Vagina (tissue), 2 donors: ENCODE data around the gene ADARB2. TPM values are rescaled to one million over a fixed set of nuclear protein-coding genes. Genes with fewer than 3 reads are reported as not detected.

Experiments
- DNase-seq, 2 donors: peaks; one replicate each; pipeline ENCODE4 v3.0.0-alpha.2; 2017; ENCODE audit errors: extremely low spot score in 2 of 2
- H3K27ac ChIP-seq: fragments of 200-600 bp; sonication (generic); one replicate; pipeline ENCODE4 v1.5.1; 2019
- H3K27me3 ChIP-seq: fragments of 200-600 bp; sonication (generic); one replicate; pipeline ENCODE4 v1.5.1; 2019
- H3K36me3 ChIP-seq, 2 donors: fragments of 200-600 bp; sonication (generic); one replicate each; pipeline ENCODE4 v1.5.1; 2017 to 2019
- H3K4me1 ChIP-seq: fragments of 200-600 bp; sonication (generic); one replicate; pipeline ENCODE4 v1.5.1; 2019
- H3K4me3 ChIP-seq, 2 donors: fragments of 200-600 bp; sonication (generic); 1 replicate in 1 of 2; 2 replicates in 1 of 2; pipeline ENCODE4 v1.5.1; 2016 to 2019
- H3K9me3 ChIP-seq: fragments of 200-600 bp; sonication (generic); one replicate; pipeline ENCODE4 v1.5.1; 2019
- POLR2A ChIP-seq, 2 donors: fragments of 450-650 bp; IDR thresholded peaks; one replicate each; pipeline ENCODE4 v1.6.1; 2017; ENCODE audit warnings: antibody characterized with exemption in 2 of 2, mild to moderate bottlenecking in 2 of 2, moderate library complexity in 2 of 2
- POLR2AphosphoS5 ChIP-seq, 2 donors: sonication (generic); formaldehyde crosslinking; IDR thresholded peaks; one replicate each; pipeline ENCODE4 v1.9.0; 2017; ENCODE audit warnings: antibody characterized with exemption in 2 of 2, mild to moderate bottlenecking in 2 of 2, low read depth in 1 of 2; ENCODE audit not compliant: insufficient read depth in 1 of 2
- intact Hi-C: fragments of 100-400 bp; cut with DNase I; formaldehyde crosslinking; loops from one replicate; pipeline ENCODE4 v1.15.1; 2023
- total RNA-seq: library from RNA; depleted of rRNA; stranded (reverse); fragments of >200 nt; gene quantifications from one replicate; pipeline ENCODE4 v1.2.3, GENCODE V29; 2016
- TF ChIP-seq, protein P1 (sequence below), 3 experiments: fragments of 450-650 bp in 2 of 3; fragments of 200-600 bp in 1 of 3; sonication (generic) in 1 of 3; IDR thresholded peaks; one replicate each; pipeline ENCODE4 v1.5.1; 2017 to 2019; ENCODE audit warnings: antibody characterized with exemption in 3 of 3, mild to moderate bottlenecking in 2 of 3, moderate library complexity in 2 of 3

Gene ADARB2
- total RNA-seq, 1 donor from 2014 or later, result 3.4 TPM

DNA sequence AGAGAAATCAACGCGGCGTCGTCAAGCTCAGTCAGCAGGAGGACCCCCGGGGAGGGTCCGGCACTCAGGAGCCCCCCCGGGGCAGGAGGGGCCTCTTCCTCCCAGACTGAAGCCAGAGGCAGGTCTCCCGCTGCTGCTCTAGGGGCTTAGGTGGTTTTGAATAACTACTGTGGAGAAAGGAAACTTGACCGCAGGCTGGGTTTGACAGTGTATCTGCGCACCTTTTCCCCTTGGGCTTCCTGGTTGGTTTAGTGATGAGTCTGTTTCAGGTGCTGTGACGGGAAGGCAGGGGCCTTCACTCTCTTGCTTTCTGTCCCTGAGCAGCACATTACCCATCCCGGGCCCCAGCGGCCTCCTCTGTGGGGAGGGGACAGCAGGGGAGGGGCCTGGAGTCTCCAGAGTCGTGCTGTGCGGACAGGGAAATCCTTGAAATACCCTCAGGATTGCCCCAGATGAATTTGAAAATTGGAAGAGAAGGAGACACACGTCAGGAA is 262.2 kb downstream of the ADARB2 start:
- H3K9me3 ChIP-seq, result no peaks in the 10 kb centered on the region
- no peak overlapping the region for H3K27ac ChIP-seq
- H3K4me1 ChIP-seq, result no peaks in the 10 kb centered on the region
- no peak for DNase-seq
- H3K27me3 ChIP-seq, result no peaks in the 10 kb centered on the region
- TF ChIP-seq POLR2AphosphoS5 (IDR thresholded peaks at IDR 0.05; ENCODE audit: insufficient read depth in 1 of 2, low read depth in 1 of 2) (no peak), POLR2A (IDR thresholded peaks at IDR 0.05) (no peak)
- TF ChIP-seq, protein P1, sequence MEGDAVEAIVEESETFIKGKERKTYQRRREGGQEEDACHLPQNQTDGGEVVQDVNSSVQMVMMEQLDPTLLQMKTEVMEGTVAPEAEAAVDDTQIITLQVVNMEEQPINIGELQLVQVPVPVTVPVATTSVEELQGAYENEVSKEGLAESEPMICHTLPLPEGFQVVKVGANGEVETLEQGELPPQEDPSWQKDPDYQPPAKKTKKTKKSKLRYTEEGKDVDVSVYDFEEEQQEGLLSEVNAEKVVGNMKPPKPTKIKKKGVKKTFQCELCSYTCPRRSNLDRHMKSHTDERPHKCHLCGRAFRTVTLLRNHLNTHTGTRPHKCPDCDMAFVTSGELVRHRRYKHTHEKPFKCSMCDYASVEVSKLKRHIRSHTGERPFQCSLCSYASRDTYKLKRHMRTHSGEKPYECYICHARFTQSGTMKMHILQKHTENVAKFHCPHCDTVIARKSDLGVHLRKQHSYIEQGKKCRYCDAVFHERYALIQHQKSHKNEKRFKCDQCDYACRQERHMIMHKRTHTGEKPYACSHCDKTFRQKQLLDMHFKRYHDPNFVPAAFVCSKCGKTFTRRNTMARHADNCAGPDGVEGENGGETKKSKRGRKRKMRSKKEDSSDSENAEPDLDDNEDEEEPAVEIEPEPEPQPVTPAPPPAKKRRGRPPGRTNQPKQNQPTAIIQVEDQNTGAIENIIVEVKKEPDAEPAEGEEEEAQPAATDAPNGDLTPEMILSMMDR (IDR thresholded peaks at IDR 0.05), result no peak
- no peak overlapping the region for H3K4me3 ChIP-seq
- H3K36me3 ChIP-seq, result no peaks in the 10 kb centered on the region
- intact Hi-C loops, result no loop called here

GRCh38 chr10:1474376-1475097 is 262.8 kb downstream of the ADARB2 start:
- TF ChIP-seq, protein P1 (IDR thresholded peaks at IDR 0.05), result no peak
- TF ChIP-seq POLR2A (IDR thresholded peaks at IDR 0.05), result no peak
- no peak for TF ChIP-seq POLR2AphosphoS5 (IDR thresholded peaks at IDR 0.05; ENCODE audit: insufficient read depth in 1 of 2, low read depth in 1 of 2)
- Histone ChIP-seq H3K27ac (no peak overlapping the region), H3K36me3 (no peaks in the 10 kb centered on the region), H3K27me3 (no peaks in the 10 kb centered on the region), H3K4me3 (no peak overlapping the region), H3K4me1 (no peaks in the 10 kb centered on the region), H3K9me3 (no peaks in the 10 kb centered on the region)
- intact Hi-C loops, result no loop called here
- no peak for DNase-seq

DNA sequence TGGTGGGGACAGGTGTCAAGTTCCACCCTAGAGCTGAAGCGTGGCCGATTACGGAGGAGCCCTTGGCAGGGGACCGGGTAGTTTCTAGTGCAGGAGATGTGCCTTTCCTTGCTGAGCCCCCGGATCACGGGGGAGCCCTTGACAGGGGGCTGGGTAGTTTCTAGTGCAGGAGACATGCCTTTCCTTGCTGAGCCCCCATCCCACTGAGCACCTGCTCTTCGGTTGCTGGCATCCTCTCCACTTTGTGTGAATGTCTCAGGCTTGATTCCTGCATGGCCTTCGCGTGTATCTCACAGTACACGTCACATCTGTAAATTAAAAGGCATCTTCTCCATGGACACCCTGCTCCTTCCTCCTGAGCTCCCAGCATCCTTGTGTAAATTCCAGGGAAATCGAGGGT is 263.5 kb downstream of the ADARB2 start:
- H3K4me3 ChIP-seq, result no peak overlapping the region
- TF ChIP-seq POLR2AphosphoS5 (IDR thresholded peaks at IDR 0.05; ENCODE audit: insufficient read depth in 1 of 2, low read depth in 1 of 2), result no peak
- no peak for TF ChIP-seq POLR2A (IDR thresholded peaks at IDR 0.05)
- TF ChIP-seq, protein P1 (IDR thresholded peaks at IDR 0.05), result no peak
- no peak for DNase-seq
- no peaks in the 10 kb centered on the region for H3K9me3 ChIP-seq
- no peaks in the 10 kb centered on the region for H3K36me3 ChIP-seq
- H3K27me3 ChIP-seq, result no peaks in the 10 kb centered on the region
- H3K27ac ChIP-seq, result no peak overlapping the region
- H3K4me1 ChIP-seq, result no peaks in the 10 kb centered on the region
- intact Hi-C loops, result no loop called here

DNA sequence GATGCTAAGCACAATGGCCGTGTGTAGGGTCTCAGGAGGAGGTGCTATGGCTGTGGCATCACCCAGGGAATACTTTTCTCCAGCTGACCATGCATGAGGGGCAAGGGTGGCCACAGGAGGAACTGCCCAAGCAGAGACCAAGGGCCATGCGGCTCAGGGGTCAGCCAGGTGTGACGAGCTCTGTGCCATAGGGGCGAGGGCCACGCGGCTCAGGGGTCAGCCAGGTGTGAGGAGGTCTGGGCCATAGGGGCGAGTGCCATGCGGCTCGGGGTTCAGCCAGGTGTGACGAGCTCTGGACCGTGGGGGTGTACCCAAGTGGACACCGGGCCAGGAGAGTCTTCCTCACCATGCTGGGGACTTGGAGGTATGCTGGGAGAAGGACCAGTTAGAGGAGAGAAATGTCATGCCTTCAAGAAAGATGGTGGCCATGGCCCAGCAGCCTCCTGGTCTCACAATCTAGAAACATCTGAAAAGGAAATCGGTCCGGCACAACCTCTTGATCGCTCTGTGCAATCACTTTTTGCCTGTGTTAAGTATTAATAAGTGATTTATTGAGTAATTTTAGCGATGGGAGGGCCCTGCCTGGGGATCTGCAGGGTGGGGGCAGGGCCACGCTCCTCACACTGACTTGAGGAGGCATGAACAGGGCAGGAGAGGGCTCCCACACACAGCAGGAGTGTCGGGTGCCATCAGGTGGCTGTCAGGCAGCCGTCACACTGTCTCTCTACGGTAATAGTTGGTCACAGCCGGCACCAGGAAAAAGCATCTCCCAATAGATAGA is 265.0 kb downstream of the ADARB2 start:
- no peak overlapping the region for H3K27ac ChIP-seq
- TF ChIP-seq POLR2AphosphoS5 (IDR thresholded peaks at IDR 0.05; ENCODE audit: insufficient read depth in 1 of 2, low read depth in 1 of 2), result no peak
- TF ChIP-seq, protein P1 (IDR thresholded peaks at IDR 0.05), result no peak
- TF ChIP-seq POLR2A (IDR thresholded peaks at IDR 0.05), result no peak
- H3K4me1 ChIP-seq, result no peaks in the 10 kb centered on the region
- peak in 1 of 2 donors; percentile 87 for DNase-seq
- no peaks in the 10 kb centered on the region for H3K36me3 ChIP-seq
- H3K9me3 ChIP-seq, result no peaks in the 10 kb centered on the region
- intact Hi-C loops, result no loop called here
- no peak overlapping the region for H3K4me3 ChIP-seq
- no peaks in the 10 kb centered on the region for H3K27me3 ChIP-seq
